ENCODE results near the gene PRM3. TPM values are rescaled to one million over a fixed set of nuclear protein-coding genes. Genes with fewer than 3 reads are reported as not detected.

The PRM3 gene
- total and polyA plus RNA-seq, 12 donors: not detected

DNA sequence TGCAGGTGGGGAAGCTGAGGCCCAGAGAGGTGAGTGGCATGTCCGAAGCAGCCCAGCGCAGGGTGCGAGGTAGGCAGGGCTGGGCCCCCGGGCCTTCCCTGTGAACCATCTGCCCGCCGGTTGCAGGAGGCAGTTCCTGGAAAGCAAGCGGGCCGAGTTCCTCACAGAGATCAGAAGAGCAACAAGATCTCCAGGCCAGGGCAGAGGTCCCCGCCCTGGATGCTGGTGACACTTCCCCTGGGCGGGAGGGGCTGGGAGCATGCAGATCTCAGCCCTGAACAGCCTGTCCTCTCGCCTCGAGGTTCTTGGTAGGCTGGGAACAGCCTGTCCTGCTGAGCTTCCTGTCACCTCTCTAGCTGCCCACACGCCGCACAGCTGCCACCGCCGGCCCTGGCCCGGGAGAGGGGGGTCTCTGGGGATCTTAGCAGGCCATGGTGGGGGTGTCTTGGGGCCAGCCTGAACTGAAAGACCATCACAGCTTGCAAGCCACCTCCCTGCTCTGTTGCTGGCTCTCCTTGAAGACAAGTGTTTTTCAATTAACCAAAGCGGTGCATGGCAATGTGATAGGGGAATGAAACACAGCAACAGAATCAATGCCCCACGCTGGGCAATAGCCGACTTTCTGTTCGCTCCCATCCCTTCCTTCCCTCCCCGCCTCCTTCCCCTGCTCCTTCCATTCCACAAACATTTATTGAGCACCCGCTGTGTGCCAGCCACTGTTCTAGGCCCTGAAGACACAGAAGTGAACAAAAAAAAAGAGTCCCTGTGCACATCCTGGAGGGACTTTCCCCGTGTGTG lies 49.1 kb downstream of the PRM3 start:
- no peak overlapping the region for H3K4me3 ChIP-seq
- peak; percentile 55 to 94 (median 73) for DNase-seq
- H3K27me3 ChIP-seq: no peaks in the 10 kb centered on the region
- H3K27ac ChIP-seq: peak overlapping the region; percentile 16 to 84 (median 51)
- no peaks in the 10 kb centered on the region for H3K36me3 ChIP-seq (replicated peaks in 1 of 2)
- H3K4me1 ChIP-seq (replicated peaks in 1 of 2): peaks cover 11 to 33% of the 10 kb centered on the region in 2 donors
- TF ChIP-seq, protein P1, sequence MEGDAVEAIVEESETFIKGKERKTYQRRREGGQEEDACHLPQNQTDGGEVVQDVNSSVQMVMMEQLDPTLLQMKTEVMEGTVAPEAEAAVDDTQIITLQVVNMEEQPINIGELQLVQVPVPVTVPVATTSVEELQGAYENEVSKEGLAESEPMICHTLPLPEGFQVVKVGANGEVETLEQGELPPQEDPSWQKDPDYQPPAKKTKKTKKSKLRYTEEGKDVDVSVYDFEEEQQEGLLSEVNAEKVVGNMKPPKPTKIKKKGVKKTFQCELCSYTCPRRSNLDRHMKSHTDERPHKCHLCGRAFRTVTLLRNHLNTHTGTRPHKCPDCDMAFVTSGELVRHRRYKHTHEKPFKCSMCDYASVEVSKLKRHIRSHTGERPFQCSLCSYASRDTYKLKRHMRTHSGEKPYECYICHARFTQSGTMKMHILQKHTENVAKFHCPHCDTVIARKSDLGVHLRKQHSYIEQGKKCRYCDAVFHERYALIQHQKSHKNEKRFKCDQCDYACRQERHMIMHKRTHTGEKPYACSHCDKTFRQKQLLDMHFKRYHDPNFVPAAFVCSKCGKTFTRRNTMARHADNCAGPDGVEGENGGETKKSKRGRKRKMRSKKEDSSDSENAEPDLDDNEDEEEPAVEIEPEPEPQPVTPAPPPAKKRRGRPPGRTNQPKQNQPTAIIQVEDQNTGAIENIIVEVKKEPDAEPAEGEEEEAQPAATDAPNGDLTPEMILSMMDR (IDR thresholded peaks at IDR 0.05): no peak
- TF ChIP-seq POLR2A (IDR thresholded peaks at IDR 0.05): no peak
- WGBS, 4 donors: 61 to 70% (median 63%) methylated on average over 16 to 24 of the region's 24 CpGs
- intact Hi-C loops (cut with DNase I): loop anchor here in 1 of 2 donors (10.0 kb wide), 1 partner anchor 59 kb away; no protein-coding TSS in a partner anchor
- no peaks in the 10 kb centered on the region for H3K9me3 ChIP-seq (replicated peaks in 1 of 3)

Small RNA genes lying within 50 kb of the gene (microRNA-seq; reads per million reads assigned to microRNA genes)
- gene MIR548H2: 0 reads per million in 3 donors

Small RNA genes lying within 50 kb of the gene (small RNA-seq; reads per million reads assigned to genes)
- 0 reads per million in 2 donors for gene MIR548H2
- 0 reads per million in 2 donors for gene RF00019
- gene RF00554: 0 reads per million in 2 donors

Other genes starting within 250 kb of the PRM3 start
- 1 to 10 TPM; 1.6 to 8.3 (median 4.2) TPM for gene SOCS1, start 17.4 kb downstream of the PRM3 start, total RNA-seq
- 10 to 100 TPM in 1 of 3 donors, 1 to 10 TPM in 1, under 1 TPM in 1; 0.53 to 11.9 (median 6.0) TPM for gene SOCS1, start 17.4 kb downstream of the PRM3 start, polyA plus RNA-seq
- gene TNP2, start 4.3 kb downstream of the PRM3 start, total RNA-seq: not detected
- not detected for gene TNP2, start 4.3 kb downstream of the PRM3 start, polyA plus RNA-seq
- gene PRM2, start 2.9 kb upstream of the PRM3 start, total RNA-seq: not detected
- not detected for gene PRM2, start 2.9 kb upstream of the PRM3 start, polyA plus RNA-seq
- not detected for gene PRM1, start 7.7 kb upstream of the PRM3 start, total RNA-seq
- not detected for gene PRM1, start 7.7 kb upstream of the PRM3 start, polyA plus RNA-seq
- 10 to 100 TPM in 1 of 9 donors, 1 to 10 TPM in 4, under 1 TPM in 2, not detected in 2; 0.70 to 21.1 (median 1.5) TPM for gene RMI2, start 71.8 kb upstream of the PRM3 start, total RNA-seq
- gene RMI2, start 71.8 kb upstream of the PRM3 start, polyA plus RNA-seq: 1 to 10 TPM in 2 of 3 donors, under 1 TPM in 1; 0.56 to 1.3 (median 1.0) TPM

Data from adrenal gland (tissue), 12 donors.